Nephron progenitor cell (in vitro differentiated cells): Measurements from ENCODE around the gene NKX2-1.

ENCODE experiments used
- DNase-seq: peaks from one replicate; pipeline ENCODE4 v3.0.0; 2021
- H3K27ac Mint-ChIP-seq: 2 replicates; pipeline ENCODE4 v1.8.0; 2021; ENCODE audit warnings: mild to moderate bottlenecking, moderate library complexity, mixed read lengths
- H3K27me3 Mint-ChIP-seq: 2 replicates; pipeline ENCODE4 v1.8.0; 2021; ENCODE audit warnings: mild to moderate bottlenecking, low read depth, mixed read lengths; ENCODE audit not compliant: poor library complexity
- H3K36me3 Mint-ChIP-seq: 2 replicates; pipeline ENCODE4 v1.8.0; 2021; ENCODE audit warnings: low read depth, mixed read lengths
- H3K4me1 Mint-ChIP-seq: 2 replicates; pipeline ENCODE4 v1.8.0; 2021; ENCODE audit warnings: mixed read lengths
- H3K4me3 Mint-ChIP-seq: 2 replicates; pipeline ENCODE4 v1.8.0; 2021; ENCODE audit warnings: mild to moderate bottlenecking, moderate library complexity, mixed read lengths
- H3K9me3 Mint-ChIP-seq: 2 replicates; pipeline ENCODE4 v1.8.0; 2021; ENCODE audit warnings: mild to moderate bottlenecking, moderate library complexity, mixed read lengths
- TF ChIP-seq, protein P1 (sequence below): fragments of 200-600 bp; sonication (generic); IDR thresholded peaks from 2 replicates; pipeline ENCODE4 v1.5.0; 2021; ENCODE audit warnings: antibody characterized with exemption

Gene NKX2-1

DNA sequence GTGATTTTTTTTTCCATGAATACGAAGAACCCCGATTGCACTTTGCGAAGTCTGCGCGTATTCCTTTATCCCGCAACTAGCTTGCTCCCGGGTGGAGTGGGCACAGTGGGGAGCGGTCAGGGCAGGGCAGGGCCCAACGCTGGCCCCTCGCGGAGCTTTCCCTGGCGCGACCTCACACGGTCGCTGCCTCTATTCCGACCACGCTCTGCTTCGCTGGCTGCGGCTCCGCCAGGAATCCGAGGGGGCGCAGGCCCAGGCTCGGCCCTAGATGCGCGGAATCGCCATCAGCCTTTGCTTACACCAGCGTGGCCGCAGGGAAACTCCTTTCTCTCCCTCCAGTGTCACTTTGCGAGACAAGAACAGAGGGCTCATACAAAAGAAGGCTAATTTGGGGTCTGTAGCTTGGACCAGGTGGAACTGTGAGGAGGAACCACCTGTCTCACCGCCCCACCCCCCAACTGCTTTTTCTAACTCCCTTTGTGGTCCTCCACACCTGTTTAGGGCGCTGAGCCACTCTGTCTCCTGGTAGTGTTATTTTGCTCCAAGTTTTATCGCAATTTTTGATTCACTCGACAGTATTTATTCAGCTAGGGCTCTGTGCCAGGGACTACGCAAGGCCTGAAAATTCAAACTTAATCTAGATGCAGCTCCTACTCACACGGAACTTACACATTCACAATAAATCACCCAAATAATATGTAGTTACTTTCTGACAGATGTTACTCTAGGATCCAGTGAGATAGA lies 3.1 kb upstream of the NKX2-1 start:
- Mint-ChIP-seq H3K36me3 (no peaks in the 10 kb centered on the region), H3K27me3 (peaks cover 100% of the 10 kb centered on the region), H3K9me3 (no peaks in the 10 kb centered on the region), H3K4me3 (peak overlapping the region; percentile 2), H3K4me1 (peaks cover 19% of the 10 kb centered on the region), H3K27ac (no peak overlapping the region)
- TF ChIP-seq, protein P1, sequence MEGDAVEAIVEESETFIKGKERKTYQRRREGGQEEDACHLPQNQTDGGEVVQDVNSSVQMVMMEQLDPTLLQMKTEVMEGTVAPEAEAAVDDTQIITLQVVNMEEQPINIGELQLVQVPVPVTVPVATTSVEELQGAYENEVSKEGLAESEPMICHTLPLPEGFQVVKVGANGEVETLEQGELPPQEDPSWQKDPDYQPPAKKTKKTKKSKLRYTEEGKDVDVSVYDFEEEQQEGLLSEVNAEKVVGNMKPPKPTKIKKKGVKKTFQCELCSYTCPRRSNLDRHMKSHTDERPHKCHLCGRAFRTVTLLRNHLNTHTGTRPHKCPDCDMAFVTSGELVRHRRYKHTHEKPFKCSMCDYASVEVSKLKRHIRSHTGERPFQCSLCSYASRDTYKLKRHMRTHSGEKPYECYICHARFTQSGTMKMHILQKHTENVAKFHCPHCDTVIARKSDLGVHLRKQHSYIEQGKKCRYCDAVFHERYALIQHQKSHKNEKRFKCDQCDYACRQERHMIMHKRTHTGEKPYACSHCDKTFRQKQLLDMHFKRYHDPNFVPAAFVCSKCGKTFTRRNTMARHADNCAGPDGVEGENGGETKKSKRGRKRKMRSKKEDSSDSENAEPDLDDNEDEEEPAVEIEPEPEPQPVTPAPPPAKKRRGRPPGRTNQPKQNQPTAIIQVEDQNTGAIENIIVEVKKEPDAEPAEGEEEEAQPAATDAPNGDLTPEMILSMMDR = no peak
- peak; percentile 47 for DNase-seq

DNA sequence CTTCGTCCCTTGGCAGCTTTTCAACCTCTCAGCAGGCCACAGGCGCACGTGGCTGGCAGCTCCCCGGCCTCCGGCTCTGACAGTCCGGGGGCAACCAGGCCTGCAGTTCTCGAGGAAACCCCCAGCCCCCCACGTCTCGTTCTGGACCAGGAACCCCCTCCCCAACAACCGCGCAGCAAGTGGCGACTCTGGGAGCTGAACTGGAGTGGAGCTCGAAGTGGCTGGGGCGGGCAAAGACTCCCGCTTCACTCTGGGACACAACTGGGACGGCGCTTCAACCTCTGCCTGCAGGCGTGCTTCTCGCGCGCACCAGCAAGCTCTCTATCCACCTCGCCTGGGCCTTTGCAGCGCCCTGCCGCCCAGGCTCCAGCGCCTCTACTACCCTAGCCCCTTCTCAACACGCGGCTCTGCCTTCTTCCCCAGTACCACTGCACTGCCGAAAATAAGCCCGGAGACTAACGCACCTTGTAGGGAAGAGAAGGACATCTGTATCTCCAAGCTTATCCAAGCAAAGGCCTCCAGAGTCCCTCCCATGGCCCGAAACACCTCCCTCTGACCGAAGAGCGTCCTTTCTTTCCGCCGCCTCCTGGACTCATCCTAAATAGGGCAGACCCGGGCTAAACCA lies 2.4 kb upstream of the NKX2-1 start:
- Mint-ChIP-seq H3K27ac (no peak overlapping the region), H3K27me3 (peaks cover 100% of the 10 kb centered on the region)
- DNase-seq = peak; percentile 40

DNA sequence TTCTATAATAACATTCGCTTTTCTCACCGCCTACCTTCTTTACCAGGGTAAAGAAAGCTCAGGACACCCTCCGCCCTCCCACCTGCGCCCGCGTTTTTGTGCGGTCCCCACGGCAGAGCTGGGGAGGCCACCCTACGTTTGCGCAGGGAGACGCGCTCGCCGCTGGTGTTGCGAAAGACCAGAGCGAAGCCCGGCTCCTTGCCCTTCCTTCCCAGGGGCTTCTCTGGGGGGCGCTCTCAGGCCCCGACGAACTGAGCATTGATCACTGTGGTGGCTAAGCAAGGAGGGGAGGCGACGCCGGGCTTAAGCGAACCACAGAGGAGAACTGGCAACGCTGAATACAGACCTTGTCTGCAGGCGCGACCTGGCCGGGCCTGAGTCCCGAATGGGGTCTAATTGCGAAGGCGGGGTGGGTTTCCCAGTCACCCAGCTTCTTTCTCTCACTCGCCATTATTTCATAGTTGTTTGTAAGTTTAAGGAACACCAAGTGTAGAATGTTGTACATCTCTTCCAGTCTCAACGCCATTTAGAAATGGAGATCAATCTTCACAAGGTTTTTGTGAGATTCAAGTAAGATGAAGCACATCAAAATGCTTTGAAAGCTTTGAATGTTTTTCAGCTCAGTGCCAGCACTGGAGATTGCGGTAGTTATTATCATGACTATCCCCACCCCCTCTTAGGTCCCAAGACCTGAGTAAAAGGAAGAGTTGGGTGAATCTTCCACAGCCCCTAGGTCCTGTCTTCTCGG lies 1.7 kb upstream of the NKX2-1 start:
- Mint-ChIP-seq H3K27ac (no peak overlapping the region), H3K9me3 (no peaks in the 10 kb centered on the region), H3K36me3 (no peaks in the 10 kb centered on the region), H3K4me1 (peaks cover 19% of the 10 kb centered on the region), H3K4me3 (no peak overlapping the region), H3K27me3 (peaks cover 99% of the 10 kb centered on the region)
- TF ChIP-seq, protein P1 = no peak
- DNase-seq = peak; percentile 25

More for the DNA sequence above, 2.4 kb upstream of the NKX2-1 start:
- H3K4me1 Mint-ChIP-seq = peaks cover 19% of the 10 kb centered on the region
- H3K4me3 Mint-ChIP-seq = peak overlapping the region; percentile 2
- TF ChIP-seq, protein P1 = no peak
- H3K36me3 Mint-ChIP-seq = no peaks in the 10 kb centered on the region
- no peaks in the 10 kb centered on the region for H3K9me3 Mint-ChIP-seq

DNA sequence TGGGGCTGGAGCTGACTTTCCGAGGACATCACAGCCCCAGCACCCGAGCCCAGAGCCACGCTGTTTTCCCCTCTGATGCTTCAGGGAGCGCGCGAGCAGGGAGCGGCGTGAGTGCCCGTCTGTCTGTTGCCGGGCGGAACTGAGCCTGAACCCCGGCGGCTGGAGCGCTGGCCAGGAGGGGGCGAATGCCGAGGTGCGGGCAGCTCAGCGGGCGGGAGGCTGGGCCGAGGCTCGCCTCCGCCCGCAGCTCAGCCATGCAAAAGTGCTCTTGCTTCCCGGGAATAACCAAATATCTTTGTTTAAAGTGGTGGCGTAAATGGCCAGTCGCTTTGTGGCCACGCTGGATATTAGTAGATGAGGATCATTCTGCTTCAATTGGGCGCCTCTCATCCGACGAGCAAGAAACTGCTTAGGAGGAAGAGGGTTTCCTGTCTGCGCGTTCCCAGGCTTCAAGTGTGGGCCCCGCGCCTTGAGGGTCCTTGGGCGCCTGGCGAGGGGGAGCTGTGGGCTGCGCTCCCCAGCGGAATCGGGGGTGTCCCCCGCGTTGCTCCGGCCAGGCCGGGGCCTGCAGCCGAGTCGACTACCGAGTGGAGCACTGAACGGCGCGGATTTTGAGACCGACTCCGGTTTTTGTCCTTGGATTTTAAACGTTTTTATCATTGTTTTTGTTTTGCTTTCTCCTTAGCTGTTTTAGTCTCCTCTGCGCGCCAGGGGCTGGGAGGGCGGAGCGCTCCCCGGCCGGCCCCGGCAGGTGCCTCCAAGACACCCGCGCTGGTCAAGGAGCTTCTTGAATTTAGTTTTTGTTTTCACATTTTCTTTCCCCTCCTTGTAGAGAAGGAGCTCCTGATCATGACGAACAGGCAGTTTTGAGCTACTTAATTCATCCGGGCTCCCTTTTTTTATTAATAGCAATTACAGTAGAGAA lies 831 bp upstream of the NKX2-1 start:
- TF ChIP-seq, protein P1 = peak; percentile 33
- Mint-ChIP-seq H3K4me3 (no peak overlapping the region), H3K27me3 (peaks cover 99% of the 10 kb centered on the region), H3K36me3 (no peaks in the 10 kb centered on the region), H3K27ac (no peak overlapping the region), H3K9me3 (no peaks in the 10 kb centered on the region), H3K4me1 (peaks cover 19% of the 10 kb centered on the region)
- DNase-seq = peak; percentile 75

DNA sequence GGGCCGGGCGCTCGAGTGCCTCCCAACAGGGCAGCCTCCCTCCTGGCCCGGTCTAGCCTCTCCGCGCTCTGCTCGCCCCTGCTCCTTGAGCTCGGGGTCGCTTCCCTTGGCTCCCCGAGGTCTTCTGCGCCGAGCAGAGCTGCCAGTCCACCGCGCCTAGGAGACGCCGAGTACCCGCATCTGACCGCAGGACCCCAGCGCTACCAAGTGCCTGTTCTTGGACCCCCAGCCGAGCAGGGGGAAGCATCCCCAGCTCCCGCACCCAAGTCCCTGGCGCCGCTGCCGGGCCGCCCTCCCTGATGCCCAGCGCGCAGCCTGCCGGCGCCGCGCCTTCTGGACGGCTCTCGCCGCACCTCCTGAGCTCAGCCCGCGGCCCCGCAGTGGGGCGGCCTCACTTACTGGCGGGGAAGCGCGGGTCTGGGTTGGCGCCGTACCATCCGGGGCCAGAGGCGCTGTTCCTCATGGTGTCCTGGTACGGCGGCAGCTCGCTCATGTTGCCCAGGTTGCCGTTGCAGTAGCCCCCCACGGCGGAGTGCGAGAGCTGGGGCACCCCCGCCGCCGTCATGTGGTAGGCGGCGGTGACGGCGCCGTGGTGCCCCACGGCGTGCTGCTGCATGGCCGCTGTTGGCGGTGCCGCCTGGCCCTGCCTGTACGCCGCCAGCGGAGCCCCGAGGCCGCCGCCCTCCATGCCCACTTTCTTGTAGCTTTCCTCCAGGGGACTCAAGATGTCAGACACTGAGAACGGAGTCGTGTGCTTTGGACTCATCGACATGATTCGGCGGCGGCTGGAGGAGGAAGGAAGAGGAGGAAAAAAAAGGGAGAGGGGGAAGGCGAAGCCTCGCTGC lies 1.2 kb downstream of the NKX2-1 start:
- Mint-ChIP-seq H3K27ac (no peak overlapping the region), H3K36me3 (no peaks in the 10 kb centered on the region), H3K27me3 (peaks cover 99% of the 10 kb centered on the region), H3K4me1 (peaks cover 27% of the 10 kb centered on the region), H3K9me3 (no peaks in the 10 kb centered on the region), H3K4me3 (peak overlapping the region; percentile 45)
- peak; percentile 32 for DNase-seq
- TF ChIP-seq, protein P1 = no peak
